Measurements from ENCODE around the gene ITGA8. TPM values are rescaled to one million over a fixed set of nuclear protein-coding genes. Genes with fewer than 3 reads are reported as not detected.
A peak's percentile ranks its signal among the peaks of the same experiment; 100 is the strongest.

Gene ITGA8
- total and polyA plus RNA-seq, 2 of the 13 experiments (the other 11 are each of a cell fraction or from before 2014, with no cell fraction given) = not detected

DNA sequence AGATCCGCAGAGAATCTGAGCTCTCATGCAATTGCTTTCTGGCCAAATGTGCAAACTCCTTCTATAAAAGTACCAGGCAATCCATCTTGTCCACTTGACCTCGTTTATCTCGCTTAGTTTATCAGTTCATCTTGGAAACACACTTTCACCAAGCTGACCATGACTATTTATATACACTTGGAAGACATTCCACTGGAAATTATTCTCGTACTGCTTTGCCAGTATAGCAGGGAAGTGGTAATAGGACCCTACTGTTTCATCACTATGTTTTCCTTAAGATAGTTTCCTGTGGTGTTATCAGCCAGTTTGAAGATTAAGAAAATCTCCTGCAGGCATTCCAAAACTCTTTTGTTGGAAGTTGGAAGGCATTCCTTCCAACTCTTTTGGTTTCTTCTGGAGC, 233.3 kb downstream of the ITGA8 start:
- Histone ChIP-seq H3K4me1 (ENCODE audit: insufficient read depth, low read length) (no peaks in the 10 kb centered on the region), H3K9me3 (ENCODE audit: low read length) (no peaks in the 10 kb centered on the region), H3K27me3 (ENCODE audit: control insufficient read depth in 1 of 2, insufficient read depth in 2 of 2, low read length in 2 of 2) (0 out of 5 replicates have a peak, but pooled peaks cover 0 to 6% of the 10 kb centered on the region in 2 experiments), H3K4me2 (ENCODE audit: low read depth, low read length) (no peak overlapping the region), H3K79me2 (ENCODE audit: insufficient read depth, low read length) (no peaks in the 10 kb centered on the region), H3K9ac (ENCODE audit: insufficient read depth, low read depth, low read length) (no peak overlapping the region), H2AFZ (ENCODE audit: low read length) (no peak overlapping the region), H3K27ac (ENCODE audit: extremely low read length, insufficient read depth, low read length) (no peak overlapping the region), H3K36me3 (replicated peaks in 1 of 2; ENCODE audit: control insufficient read depth in 1 of 2, insufficient read depth in 2 of 2, low read length in 2 of 2) (no peaks in the 10 kb centered on the region), H3K4me3 (replicated peaks in 1 of 3; ENCODE audit: insufficient read depth in 1 of 3, low read depth in 2 of 3, low read length in 3 of 3) (no peak overlapping the region), H4K20me1 (ENCODE audit: insufficient read depth, low read length) (no peaks in the 10 kb centered on the region)
- intact Hi-C loops (cut with micrococcal nuclease; ENCODE audit: unreplicated experiment) = no loop called here
- WGBS (ENCODE audit: low lambda C conversion rate) = 4% methylated on average over 4 of the region's 4 CpGs
- TF ChIP-seq NR3C1 (CRISPR knock-in tag; IDR thresholded peaks at IDR 0.05) = no peak
- in situ Hi-C loops (cut with HindIII; ENCODE audit: extremely low pct_ligation_motif_present, low pct_unique_long_range_greater_than_20kb) = no loop called here
- no peak for ATAC-seq
- DNase-seq (ENCODE audit: low spot score) = no peak
- ChIA-PET POLR2A (no interaction called here), CTCF (ENCODE audit: low intra/inter-chr PET ratio, low total read pairs) (no interaction called here)
- FAIRE-seq = no peak
- no TSS peak for BruUV-seq (replicated peaks)

DNA sequence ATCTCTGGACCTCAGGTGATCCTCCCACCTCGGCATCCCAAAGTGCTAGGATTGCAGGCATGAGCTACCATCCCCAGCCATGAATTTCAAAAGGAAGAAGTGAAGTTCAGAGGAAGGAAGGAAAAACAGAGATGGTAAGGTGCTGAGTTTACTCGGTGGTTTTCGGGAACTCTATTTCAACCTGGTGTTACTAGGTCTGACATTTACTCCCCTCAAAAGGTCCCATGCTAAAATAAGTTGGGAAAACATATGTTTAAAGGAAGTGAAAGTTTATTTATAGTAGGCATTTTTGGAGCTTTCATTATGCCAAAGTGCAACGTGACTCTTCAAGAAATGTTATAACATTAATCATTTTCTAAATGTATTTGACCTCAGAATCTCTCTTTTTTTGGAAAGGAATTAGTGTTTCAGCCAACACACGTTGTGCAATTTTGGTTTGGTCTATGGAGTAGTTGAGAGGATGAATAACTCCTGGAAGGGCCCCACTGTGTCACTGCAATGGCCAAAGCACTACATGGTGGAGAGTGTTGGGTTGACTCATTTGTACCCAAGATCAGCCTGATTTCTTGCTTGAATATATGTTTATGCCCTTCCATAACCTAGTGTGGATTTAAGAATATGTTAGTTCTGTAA, 233.9 kb downstream of the ITGA8 start:
- FAIRE-seq (no peak), ATAC-seq (no peak), DNase-seq (ENCODE audit: low spot score) (no peak)
- H3K4me1 ChIP-seq (ENCODE audit: insufficient read depth, low read length) = no peaks in the 10 kb centered on the region
- no peak overlapping the region for H3K4me3 ChIP-seq (replicated peaks in 1 of 3; ENCODE audit: insufficient read depth in 1 of 3, low read depth in 2 of 3, low read length in 3 of 3)
- WGBS (ENCODE audit: low lambda C conversion rate) = 22% methylated on average over 5 of the region's 5 CpGs
- CTCF ChIA-PET (ENCODE audit: low intra/inter-chr PET ratio, low total read pairs) = no interaction called here
- 0 out of 5 replicates have a peak, but pooled peaks cover 0 to 6% of the 10 kb centered on the region in 2 experiments for H3K27me3 ChIP-seq (ENCODE audit: control insufficient read depth in 1 of 2, insufficient read depth in 2 of 2, low read length in 2 of 2)
- no peak overlapping the region for H2AFZ ChIP-seq (ENCODE audit: low read length)
- H3K9me3 ChIP-seq (ENCODE audit: low read length) = no peaks in the 10 kb centered on the region
- TF ChIP-seq CEBPB (IDR thresholded peaks at IDR 0.05; ENCODE audit: borderline replicate concordance, low read depth, low read length) = peak; percentile 80
- TF ChIP-seq, protein P1, sequence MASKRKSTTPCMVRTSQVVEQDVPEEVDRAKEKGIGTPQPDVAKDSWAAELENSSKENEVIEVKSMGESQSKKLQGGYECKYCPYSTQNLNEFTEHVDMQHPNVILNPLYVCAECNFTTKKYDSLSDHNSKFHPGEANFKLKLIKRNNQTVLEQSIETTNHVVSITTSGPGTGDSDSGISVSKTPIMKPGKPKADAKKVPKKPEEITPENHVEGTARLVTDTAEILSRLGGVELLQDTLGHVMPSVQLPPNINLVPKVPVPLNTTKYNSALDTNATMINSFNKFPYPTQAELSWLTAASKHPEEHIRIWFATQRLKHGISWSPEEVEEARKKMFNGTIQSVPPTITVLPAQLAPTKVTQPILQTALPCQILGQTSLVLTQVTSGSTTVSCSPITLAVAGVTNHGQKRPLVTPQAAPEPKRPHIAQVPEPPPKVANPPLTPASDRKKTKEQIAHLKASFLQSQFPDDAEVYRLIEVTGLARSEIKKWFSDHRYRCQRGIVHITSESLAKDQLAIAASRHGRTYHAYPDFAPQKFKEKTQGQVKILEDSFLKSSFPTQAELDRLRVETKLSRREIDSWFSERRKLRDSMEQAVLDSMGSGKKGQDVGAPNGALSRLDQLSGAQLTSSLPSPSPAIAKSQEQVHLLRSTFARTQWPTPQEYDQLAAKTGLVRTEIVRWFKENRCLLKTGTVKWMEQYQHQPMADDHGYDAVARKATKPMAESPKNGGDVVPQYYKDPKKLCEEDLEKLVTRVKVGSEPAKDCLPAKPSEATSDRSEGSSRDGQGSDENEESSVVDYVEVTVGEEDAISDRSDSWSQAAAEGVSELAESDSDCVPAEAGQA (IDR thresholded peaks at IDR 0.05; ENCODE audit: low read depth) = no peak
- TF ChIP-seq, protein P1 (CRISPR knock-in tag; IDR thresholded peaks at IDR 0.05; ENCODE audit: borderline replicate concordance) = no peak
- no peak overlapping the region for H3K9ac ChIP-seq (ENCODE audit: insufficient read depth, low read depth, low read length)
- no TSS peak for BruUV-seq (replicated peaks)
- H3K79me2 ChIP-seq (ENCODE audit: insufficient read depth, low read length) = no peaks in the 10 kb centered on the region
- no peak overlapping the region for H3K27ac ChIP-seq (ENCODE audit: extremely low read length, insufficient read depth, low read length)
- no peaks in the 10 kb centered on the region for H4K20me1 ChIP-seq (ENCODE audit: insufficient read depth, low read length)
- intact Hi-C loops (cut with micrococcal nuclease; ENCODE audit: unreplicated experiment) (no loop called here), in situ Hi-C loops (cut with HindIII; ENCODE audit: extremely low pct_ligation_motif_present, low pct_unique_long_range_greater_than_20kb) (no loop called here)
- H3K36me3 ChIP-seq (replicated peaks in 1 of 2; ENCODE audit: control insufficient read depth in 1 of 2, insufficient read depth in 2 of 2, low read length in 2 of 2) = no peaks in the 10 kb centered on the region
- POLR2A ChIA-PET = no interaction called here
- H3K4me2 ChIP-seq (ENCODE audit: low read depth, low read length) = no peak overlapping the region

Data from HepG2 (cell line).